NT2/D1 (cell line): Measurements from ENCODE around the gene MC1R.

Source experiments
- YY1 ChIP-seq: IDR thresholded peaks from 2 replicates; pipeline ENCODE4 v1.6.1; 2011; ENCODE audit not compliant: insufficient read length, insufficient read depth
- ZNF274 ChIP-seq: IDR thresholded peaks from 2 replicates; pipeline ENCODE4 v1.6.1; 2011; ENCODE audit warnings: mild to moderate bottlenecking, low read depth, low read length

DNA sequence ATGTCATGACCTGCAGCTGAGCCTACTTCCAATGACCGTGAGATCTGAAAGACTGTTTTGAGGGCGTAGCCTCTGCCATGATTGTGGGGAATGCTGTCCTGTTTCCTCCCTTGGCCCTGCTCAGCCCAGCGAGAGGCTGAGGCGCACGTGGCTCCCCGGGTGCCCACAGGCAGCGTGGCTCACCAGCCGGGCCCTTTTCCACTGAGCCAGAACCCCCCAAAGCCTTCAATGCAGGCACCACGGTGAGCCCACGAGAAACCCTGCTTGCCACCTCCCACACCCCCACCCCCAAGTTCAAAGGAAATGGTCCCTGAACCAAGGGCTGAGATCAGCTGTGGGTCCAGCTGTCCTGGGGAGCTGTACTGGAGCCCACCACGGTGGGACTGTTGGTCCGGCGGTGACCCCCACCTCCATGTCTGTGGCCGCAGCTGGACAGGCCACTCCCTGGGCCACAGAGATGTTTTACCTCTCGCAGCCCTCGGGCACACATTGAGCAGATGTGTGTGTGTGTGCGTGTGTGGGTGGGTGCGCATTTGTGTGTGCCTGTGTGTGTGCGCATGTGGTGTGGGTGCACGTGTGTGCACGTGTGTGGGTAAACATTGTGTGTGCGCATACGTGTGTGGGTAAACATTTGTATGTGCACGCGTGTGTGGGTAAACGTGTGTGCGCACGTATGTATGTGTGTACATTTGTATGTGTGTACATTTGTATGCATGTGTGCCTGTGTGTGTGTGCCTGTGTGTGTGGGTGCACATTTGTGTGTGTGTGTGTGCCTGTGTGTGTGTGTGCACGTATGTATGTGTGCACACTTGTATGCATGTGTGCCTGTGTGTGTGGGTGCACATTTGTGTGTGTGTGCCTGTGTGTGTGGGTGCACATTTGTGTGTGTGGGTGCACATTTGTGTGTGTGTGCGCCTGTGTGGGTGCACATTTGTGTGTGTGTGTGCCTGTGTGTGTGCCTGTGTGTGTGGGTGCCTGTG is 5.0 kb upstream of the MC1R start:
- TF ChIP-seq YY1: no peak
- no peak for TF ChIP-seq ZNF274
